ENCODE data around the gene PRDM16.

The PRDM16 gene

GRCh38 chr1:3425486-3426215, 356.6 kb downstream of the PRDM16 start:
- DNase-seq = no peak

- no peak for DNase-seq
These were observed 358.0 kb downstream of the PRDM16 start for GRCh38 chr1:3426956-3427535.

DNA sequence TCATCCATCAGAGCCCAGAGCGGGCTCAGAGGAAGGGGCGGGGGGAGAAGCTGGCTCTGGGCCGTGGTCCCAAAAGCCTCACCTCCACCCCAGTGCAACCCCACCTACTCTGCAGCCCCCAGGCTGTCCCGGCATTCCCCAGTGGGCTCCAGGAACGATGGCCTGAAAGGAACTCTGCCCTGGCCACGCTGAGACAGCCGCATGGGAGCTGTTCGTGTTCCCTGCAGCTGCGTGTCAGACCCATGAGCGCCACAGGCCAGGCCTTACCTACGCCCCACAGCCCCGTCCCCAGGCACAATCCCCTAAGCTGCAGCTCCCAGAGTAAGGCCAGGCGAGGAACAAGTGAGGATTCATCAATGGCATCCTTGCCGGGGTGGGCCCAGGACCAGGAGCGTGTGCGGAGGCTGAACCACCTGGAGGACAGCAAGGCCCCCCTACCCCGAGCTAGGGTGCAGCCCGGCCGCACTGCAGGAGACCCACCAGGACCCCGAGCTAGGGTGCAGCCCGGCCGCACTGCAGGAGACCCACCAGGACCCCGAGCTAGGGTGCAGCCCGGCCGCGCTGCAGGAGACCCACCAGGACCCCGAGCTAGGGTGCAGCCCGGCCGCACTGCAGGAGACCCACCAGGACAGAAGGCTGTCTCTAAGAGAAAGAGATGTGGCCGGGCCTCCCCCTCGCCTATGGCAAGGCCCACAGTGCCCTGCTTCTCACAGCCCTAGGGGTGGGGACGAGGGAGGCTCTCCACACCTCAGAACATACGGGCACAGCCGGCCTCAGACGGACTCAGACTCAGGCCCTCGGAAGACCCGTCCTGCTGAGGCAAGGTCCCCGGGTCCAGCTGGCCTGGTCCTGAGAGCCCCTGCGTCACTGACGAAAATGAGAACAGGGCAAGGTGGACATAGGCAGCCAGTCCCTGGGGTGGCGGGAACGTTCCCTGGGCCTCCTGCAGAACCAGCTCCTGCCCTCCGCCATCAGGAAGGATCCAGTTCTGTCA, 359.0 kb downstream of the PRDM16 start:
- no peak for DNase-seq

GRCh38 chr1:3428899-3429298, 359.9 kb downstream of the PRDM16 start:
- no peak for DNase-seq

DNA sequence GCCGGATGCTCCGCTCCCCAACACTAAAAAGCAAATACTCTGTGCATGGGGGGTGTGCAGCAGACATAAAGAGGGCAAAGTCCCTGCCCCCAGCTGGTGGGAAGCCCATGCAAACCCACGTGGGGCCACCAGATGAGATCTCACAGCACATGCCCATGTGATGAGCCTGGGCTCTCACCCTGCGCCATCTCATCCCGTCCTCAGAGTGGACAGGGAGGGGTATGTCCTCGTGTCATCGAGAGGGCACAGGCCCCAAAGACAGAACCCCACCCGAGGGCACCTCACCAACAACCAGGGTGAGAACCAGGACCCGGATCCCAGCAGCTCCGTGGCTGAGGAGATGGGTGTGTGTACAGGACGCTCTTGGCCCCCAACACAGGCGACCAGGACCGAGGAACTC, 360.3 kb downstream of the PRDM16 start:
- DNase-seq = no peak

GRCh38 chr1:3429766-3430165, 360.8 kb downstream of the PRDM16 start:
- no peak for DNase-seq

DNA sequence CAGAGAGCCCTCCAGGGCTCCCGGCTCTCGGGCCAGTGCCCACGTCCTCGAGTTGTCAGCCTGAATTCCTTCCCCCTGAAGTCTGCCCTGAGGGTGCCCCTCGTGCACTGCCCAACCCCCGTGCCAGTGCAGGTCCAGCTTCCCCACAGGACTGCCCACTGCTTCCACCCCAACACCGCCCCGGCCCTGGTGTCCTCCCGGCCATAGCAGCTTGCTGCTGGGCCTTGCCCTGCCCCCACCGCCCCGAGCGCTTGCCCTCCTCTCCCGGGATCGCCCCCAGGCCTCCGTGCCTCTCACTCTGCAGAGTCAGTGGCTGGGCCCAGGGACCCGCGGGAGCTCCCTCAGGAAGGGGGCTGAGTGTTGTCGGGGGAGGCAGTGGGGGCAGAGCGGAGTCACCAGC, 361.4 kb downstream of the PRDM16 start:
- no peak for DNase-seq

- no peak for DNase-seq
These were observed 361.8 kb downstream of the PRDM16 start for GRCh38 chr1:3430820-3431219.

DNA sequence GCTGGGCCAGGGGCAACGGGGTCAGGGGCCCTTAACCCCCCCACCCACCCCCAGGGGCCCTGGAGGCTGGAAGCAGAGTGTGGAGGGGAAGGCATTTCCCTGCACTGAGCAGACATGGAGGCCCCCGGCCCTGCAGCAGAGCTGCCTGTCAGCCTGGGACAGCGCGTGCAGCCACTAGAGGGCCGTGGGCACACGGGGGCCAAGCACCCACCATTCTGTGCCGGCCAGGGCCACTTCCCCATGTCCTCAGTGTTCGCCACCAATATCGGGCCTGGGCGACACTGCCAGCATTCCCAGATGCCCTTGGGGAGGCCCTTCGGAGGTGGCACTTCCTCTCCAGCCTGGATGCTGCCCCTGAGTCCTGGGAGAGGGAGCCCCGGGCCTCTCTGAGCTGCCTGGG, 362.3 kb downstream of the PRDM16 start:
- no peak for DNase-seq

- no peak for DNase-seq
These were observed 362.7 kb downstream of the PRDM16 start for GRCh38 chr1:3431686-3432085.

DNA sequence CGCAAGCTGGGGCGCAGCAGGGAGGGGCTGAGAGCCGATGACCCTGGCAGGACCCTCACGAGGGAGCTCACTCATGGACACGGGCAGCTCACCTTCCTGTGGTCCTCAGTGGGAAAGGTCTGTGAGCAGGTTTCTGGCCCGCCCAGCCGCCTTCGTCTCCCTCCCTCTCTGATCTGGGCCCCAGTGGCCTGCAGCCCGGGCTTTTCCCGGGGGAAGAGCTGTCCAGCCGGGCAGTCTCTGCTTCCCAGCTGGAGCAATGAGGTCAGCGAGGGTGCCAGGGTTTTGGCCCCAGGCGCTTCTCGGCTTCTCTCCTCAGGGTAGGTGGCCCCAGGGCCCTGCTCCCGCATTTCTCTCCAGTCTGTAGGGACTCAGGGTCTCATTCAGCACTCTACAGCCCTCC, 363.3 kb downstream of the PRDM16 start:
- DNase-seq = no peak

DNA sequence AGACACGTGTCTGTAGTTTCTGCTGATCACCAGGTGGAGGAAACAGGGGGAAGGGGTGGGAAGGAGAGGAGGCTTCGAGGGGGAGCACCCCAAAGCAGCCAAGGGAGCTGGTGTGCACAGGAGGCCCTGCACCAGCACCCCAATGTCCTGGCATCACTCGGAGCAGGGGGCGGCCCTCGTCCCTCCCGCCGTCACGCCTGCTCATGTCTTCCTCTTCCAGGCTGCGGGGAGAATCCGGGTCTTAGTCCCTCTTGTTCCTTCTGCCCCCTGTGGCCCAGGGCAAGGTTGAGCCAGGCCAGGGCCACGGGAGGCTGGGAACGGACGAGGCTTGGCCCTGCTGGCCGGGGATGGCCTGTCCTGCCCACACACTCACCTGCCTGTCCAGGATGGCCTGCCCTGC, 364.1 kb downstream of the PRDM16 start:
- no peak for DNase-seq

- DNase-seq = no peak
These were observed 364.8 kb downstream of the PRDM16 start for GRCh38 chr1:3433596-3434320.

- no peak for DNase-seq
These were observed 365.6 kb downstream of the PRDM16 start for GRCh38 chr1:3434406-3435110.

- no peak for DNase-seq
These were observed 366.7 kb downstream of the PRDM16 start for GRCh38 chr1:3435666-3436065.

DNA sequence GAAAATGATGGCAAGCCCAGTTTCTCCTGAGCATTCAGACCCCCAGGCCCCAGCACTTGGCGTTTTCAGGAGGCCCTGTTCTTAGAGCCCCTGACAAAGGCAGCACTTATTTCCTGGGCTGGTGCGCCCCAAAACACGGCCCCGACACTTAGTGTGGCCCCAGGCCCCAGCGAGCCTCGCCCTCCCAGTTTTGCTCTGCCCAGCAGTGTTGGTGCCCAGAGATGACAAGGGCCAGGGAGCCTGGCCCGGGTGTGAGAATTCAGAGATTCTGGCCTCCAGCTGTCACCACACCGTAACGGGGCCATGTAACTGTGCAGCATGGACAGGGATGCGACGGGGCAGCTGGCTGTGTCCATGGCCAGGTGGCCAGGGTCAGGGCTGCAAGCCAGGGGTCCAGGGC, 367.4 kb downstream of the PRDM16 start:
- no peak for DNase-seq

DNA sequence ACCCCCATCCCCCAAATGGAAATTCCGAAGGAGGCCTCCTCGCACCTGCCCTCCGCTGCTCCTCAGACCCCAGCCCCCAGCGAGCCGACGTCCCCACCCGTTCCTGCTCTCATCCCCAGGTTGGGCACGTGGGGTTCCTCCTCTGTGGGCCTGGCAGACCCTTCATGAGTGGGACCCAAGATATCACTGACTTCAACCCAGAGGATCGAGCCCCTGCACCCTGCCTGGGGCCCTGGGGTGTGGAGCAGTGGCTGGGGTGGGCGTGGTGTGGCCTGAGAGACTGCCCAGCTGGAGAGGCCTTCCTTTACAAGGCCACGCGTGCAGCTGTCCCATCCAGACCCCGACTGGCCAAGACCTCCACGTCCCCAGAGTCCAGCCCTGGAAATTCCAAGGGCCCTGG, 367.9 kb downstream of the PRDM16 start:
- DNase-seq = no peak

DNA sequence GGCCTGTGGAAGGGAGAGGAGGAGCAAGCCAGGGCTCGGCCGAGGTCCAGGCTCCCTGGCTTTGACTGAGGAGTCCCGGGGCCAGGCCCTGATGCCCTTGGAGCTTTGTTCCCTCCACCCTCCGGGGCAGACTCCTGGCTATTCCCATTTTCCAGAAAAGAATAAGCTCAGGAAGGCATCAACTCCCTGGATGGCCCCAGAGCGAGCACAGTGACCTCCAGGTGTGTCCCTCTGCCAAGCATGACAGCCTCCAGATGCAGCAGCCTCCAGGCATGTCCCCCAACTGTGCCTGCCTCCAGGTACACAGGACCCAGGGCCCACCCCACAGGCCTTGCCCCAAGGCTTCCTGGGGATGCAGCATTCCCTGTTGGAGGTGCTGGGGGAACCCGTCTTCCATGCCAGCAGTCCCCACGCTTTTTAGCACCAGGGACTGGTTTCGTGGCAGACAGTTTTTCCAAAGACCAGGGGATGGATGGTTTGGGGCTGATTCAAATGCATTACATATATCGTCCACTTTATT, 369.7 kb downstream of the PRDM16 start:
- DNase-seq = no peak

- DNase-seq = no peak
These were observed 370.6 kb downstream of the PRDM16 start for GRCh38 chr1:3439346-3440299.

- DNase-seq = no peak
These were observed 371.3 kb downstream of the PRDM16 start for GRCh38 chr1:3440300-3440681.

All from NCI-H1417 (cell line).